Stimulated activated CD4-positive, alpha-beta T cell treated with anti-CD3 and anti-CD28 coated beads, Interleukin-4, amount 100 ng/mL, for 48 hours (primary cell): Measurements from ENCODE around the gene AQP11.
A peak's percentile ranks its signal among the peaks of the same experiment; 100 is the strongest.
"Not testable (repeated sequence)": the region's sequence is repeated elsewhere in the genome, so short reads cannot be mapped to it uniquely, and the experiment has no call there.

Experiments
- DNase-seq, 2 donors: peaks; one replicate each; pipeline ENCODE4 v3.0.0-alpha.2; 2020; ENCODE audit warnings: low read depth in 2 of 2

Gene AQP11

GRCh38 chr11:77589521-77590193 lies at the start of gene AQP11:
Gene AQP11 (plus strand): TSS chr11:77589953. CDS start chr11:77589993, 40 bp downstream.
- DNase-seq, result peak; percentile 54 to 71

- DNase-seq, result no peak
These were observed 47.5 kb upstream of the AQP11 start for GRCh38 chr11:77542296-77542695.

- no peak for DNase-seq
These were observed 42.5 kb upstream of the AQP11 start for GRCh38 chr11:77547047-77547836.

GRCh38 chr11:77547863-77548551 lies 41.7 kb upstream of the AQP11 start:
- peak; percentile 11 to 16 for DNase-seq

DNA sequence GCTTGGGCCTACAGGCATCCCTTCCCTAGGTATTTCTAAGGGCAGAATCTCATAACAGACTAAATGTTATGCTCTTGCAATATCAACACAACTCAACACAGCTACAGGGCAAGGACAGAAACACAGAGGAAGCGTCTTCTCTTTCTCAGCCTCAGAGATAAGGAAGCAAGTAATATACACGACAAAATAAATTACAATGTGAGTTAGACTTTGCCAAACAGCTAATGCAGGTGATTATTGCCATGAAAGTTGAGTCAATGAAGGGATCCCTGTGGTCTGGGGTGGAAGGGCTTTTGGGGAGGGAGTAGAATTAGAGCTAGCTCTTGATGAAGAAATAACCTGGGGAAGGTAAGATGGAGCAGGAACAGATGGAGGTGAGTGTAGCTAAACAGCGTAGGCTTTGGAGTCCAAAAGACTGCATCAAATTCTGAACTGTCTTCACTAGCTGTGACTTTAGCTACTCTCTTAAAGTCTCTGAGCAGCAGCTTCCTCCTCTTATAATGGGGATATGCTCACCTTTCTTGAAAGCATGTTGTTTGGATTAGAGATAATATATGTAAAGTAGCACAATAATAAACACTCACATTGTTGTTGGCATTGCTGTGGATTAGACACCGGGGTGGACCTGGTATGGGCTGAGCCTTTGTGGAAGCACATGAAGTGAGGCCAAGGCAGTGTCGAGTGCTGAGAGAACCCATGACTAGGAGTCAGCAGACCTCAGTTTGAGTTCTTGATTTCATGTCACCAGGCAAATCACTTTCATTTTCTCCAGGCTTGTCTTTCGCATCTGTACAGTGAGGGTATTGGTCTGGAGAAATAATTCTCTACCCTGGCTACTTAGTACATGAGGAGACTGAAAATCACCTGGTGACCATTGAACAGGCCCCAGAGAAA lies 41.0 kb upstream of the AQP11 start:
- no peak for DNase-seq

GRCh38 chr11:77551426-77551825 lies 38.3 kb upstream of the AQP11 start:
- not testable (repeated sequence) for DNase-seq

DNA sequence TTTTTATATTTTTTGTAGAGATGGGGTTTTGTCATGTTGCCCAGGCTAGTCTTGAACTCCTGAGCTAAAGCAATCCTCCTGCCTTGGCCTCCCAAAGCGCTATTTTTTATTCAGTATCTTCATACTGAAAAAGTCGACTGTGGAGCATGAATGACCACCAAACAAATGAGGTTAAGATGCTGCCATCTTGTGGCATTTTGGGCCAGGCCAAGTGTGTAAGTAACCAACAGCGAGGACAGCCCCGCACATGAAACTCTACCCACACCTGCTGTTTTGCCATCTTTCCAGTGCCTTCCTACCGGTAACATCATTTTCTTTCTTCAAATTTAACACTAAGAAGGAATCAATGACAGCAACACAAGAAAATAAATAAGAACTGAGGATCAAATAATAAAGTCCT lies 32.2 kb upstream of the AQP11 start:
- no peak for DNase-seq

DNA sequence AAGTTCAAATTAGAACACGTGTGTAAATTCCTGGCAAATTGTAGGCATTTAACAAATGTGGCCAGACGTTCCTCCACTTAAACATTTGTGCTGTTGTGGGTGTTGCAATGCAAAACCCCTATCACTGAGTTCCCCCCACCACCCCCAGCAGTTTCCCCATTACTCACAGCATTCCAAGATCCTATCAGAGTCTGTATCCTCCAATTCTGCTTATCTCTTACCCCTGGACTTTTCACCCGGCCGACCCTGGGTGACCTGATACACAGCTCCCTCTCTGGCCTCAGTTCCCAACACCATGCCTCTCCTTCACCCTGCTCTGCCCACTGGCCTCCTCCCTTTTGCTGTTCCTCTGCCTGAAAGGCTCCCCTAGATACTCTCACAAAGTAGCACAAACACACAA lies 31.4 kb upstream of the AQP11 start:
- no peak for DNase-seq

- DNase-seq, result no peak
These were observed 29.9 kb upstream of the AQP11 start for GRCh38 chr11:77559686-77560401.

GRCh38 chr11:77560605-77561004 lies 29.1 kb upstream of the AQP11 start:
- DNase-seq, result no peak

DNA sequence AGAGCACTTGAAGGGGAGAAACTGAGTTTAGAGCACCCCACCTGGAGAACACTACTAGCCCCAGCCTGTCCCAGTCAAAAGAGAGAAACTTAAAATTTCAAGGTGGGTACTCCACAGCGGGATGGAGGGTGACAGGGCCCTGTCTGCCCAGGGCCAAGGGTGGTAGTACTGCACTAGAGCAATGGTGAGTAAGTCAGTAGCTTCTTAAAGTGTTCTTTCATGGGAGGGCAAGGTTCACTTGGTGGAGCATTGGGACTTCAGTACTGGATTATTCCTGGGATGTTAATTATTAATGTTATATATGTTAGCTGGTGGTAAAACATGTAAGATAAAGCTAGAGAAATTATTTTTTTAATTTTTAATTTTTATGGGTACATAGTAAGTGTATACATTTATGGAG lies 28.5 kb upstream of the AQP11 start:
- no peak for DNase-seq

DNA sequence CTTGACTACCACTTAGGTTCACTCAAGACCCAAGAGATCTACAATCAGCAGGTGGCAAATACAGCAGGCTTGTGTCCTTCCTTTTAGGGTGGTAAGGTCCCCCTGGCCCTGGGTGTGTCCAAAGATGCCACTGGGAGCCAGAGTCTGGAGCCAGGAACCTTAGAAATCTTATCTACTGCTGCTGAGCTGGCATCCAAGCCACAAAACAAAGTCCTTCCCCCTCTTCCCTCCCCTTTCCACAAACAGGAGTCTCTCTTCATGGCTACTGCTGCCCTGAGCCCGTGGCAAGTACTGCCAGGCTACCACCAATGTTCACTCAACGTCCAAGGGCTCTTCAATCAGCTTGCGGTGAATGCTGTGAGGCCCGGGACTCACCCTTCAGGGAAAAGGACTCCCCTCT lies 21.4 kb upstream of the AQP11 start:
- DNase-seq, result no peak

DNA sequence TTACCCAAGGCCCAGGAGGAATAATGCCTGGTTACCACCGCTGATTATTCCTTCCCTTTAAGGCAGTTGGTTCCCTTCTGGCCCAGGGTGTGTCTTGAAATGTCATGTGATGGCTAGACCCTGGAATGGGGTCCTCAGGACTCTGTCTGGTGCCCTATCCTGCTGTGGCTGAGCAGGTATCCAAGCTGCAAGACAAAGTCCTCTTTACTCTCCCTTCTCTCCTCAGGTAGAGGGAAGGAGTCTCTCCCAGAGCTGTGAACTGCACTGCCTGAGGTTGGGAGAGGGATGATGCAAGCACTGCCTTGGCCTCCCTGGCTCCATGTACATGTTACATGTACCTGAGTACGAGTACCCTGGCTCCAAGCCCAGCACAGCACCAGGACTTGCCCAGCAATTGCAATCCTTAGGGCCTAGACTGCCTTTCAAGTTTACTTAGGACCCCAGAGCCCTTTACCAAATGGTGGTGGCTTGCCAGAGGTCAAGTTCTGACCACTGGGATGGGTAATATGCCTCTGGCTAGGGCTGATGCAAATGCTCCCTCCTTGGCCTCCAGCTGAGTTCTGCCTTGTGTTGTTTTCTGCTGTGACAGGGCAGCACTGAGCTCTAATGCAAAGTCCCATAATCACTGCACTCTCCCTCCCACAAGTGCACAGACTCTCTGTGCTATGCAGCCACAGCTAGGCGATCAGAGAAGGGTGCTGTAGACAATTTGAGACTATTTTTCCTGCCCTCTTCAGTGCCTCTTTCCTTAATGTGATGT lies 20.7 kb upstream of the AQP11 start:
- DNase-seq, result no peak

- DNase-seq, result no peak
These were observed 20.1 kb upstream of the AQP11 start for GRCh38 chr11:77569676-77570070.

DNA sequence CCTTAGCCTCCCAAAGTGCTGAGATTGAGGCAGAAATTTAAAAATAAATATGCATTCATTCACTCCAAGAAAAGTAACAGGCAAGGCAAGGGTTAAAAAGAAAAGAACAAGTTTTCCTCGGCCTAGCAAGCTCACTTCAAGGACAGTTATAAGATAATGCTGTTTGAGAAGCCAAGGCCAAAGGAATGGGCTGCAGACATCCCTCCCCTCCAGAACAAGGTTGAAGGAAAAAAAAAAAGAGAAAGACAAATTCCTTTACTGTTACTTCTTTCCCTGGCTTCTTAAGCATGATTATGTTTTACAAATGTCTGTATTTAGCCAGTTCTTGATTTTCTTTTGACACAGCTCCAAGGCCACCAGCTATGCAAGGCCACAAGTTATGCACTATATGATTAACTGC lies 18.9 kb upstream of the AQP11 start:
- not testable (repeated sequence) for DNase-seq

GRCh38 chr11:77575428-77575827 lies 14.3 kb upstream of the AQP11 start:
- not testable (repeated sequence) for DNase-seq

GRCh38 chr11:77580712-77581337 lies 8.9 kb upstream of the AQP11 start:
- peak in 1 of 2 donors; percentile 2 for DNase-seq

DNA sequence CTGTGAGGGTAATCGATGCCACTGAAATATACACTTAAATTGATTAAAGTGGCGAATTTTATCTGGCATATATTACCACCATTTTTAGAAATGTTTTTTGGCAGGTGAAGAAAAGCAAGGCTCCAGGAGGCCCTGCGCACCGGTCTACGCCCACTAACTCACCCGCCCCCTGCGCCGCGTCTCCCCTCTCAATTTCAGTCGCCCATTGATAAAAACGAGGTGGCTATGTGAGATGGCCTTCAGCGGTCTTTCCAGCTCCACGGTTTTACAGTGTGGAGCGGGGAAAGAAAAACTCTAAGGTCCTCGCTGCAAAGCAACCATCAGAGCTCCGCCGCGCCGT lies 602 bp upstream of the AQP11 start:
- DNase-seq, result no peak

GRCh38 chr11:77590194-77590782 lies 535 bp downstream of the AQP11 start:
- DNase-seq, result no peak

GRCh38 chr11:77592727-77593126 lies 3.0 kb downstream of the AQP11 start:
- no peak for DNase-seq
